Measurements from ENCODE around the gene MAZ. TPM values are rescaled to one million over a fixed set of nuclear protein-coding genes. Genes with fewer than 3 reads are reported as not detected.
"Not testable (repeated sequence)": the region's sequence is repeated elsewhere in the genome, so short reads cannot be mapped to it uniquely, and the experiment has no call there.

MAZ gene
- total RNA-seq, 1 donor from 2014 or later, result 358 TPM

GRCh38 chr16:29769507-29769906 is 36.8 kb upstream of the MAZ start:
- H3K27me3 Mint-ChIP-seq (ENCODE audit: low read depth), result peaks cover 7% of the 10 kb centered on the region
- DNase-seq (ENCODE audit: low spot score), result no peak
- no peaks in the 10 kb centered on the region for H3K9me3 Mint-ChIP-seq (ENCODE audit: low read depth)
- H3K4me3 Mint-ChIP-seq (ENCODE audit: unreplicated experiment), result no peak overlapping the region
- TF ChIP-seq, protein P1, sequence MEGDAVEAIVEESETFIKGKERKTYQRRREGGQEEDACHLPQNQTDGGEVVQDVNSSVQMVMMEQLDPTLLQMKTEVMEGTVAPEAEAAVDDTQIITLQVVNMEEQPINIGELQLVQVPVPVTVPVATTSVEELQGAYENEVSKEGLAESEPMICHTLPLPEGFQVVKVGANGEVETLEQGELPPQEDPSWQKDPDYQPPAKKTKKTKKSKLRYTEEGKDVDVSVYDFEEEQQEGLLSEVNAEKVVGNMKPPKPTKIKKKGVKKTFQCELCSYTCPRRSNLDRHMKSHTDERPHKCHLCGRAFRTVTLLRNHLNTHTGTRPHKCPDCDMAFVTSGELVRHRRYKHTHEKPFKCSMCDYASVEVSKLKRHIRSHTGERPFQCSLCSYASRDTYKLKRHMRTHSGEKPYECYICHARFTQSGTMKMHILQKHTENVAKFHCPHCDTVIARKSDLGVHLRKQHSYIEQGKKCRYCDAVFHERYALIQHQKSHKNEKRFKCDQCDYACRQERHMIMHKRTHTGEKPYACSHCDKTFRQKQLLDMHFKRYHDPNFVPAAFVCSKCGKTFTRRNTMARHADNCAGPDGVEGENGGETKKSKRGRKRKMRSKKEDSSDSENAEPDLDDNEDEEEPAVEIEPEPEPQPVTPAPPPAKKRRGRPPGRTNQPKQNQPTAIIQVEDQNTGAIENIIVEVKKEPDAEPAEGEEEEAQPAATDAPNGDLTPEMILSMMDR (IDR thresholded peaks at IDR 0.05), result no peak
- H3K27ac Mint-ChIP-seq (ENCODE audit: unreplicated experiment), result no peak overlapping the region
- H3K36me3 Mint-ChIP-seq (ENCODE audit: low read depth), result no peaks in the 10 kb centered on the region
- H3K4me1 Mint-ChIP-seq (ENCODE audit: low read depth), result no peaks in the 10 kb centered on the region

DNA sequence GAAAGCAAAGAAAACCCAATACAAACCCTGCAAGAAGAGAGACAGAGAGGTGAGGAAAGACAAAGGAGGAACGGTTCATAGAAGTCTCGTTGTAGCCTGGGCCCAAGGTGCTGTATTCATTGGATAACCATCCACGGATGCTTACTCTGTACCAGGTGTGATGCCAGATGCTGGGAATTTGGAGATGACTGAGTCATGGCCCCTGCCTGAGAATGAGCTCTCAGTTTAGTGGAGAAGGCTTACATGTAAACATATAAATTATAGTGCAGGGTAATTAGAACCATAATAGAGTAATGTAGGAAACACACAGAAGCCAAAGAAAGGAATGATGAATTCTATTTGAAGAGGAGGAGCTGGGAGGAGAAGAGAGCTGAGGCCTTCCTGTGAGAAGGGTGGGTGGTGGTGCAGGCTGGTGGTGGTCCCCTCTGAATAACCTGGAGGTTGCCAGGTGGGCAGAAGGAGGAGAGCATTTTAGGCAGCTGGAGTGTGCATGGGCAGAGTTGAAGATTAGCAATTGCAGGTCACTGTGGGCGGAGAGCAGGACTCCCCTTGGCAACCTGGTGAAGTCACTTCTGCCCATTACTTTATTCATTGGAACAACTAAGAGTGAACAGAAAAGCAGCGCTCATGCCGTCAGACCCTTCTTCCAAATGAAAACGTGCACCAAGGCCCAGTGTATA is 35.9 kb upstream of the MAZ start:
- no peaks in the 10 kb centered on the region for H3K9me3 Mint-ChIP-seq (ENCODE audit: low read depth)
- no peak overlapping the region for H3K4me3 Mint-ChIP-seq (ENCODE audit: unreplicated experiment)
- H3K27me3 Mint-ChIP-seq (ENCODE audit: low read depth), result peaks cover 4% of the 10 kb centered on the region
- no peak for DNase-seq (ENCODE audit: low spot score)
- no peaks in the 10 kb centered on the region for H3K36me3 Mint-ChIP-seq (ENCODE audit: low read depth)
- TF ChIP-seq, protein P1 (IDR thresholded peaks at IDR 0.05), result no peak
- no peak overlapping the region for H3K27ac Mint-ChIP-seq (ENCODE audit: unreplicated experiment)
- no peaks in the 10 kb centered on the region for H3K4me1 Mint-ChIP-seq (ENCODE audit: low read depth)

DNA sequence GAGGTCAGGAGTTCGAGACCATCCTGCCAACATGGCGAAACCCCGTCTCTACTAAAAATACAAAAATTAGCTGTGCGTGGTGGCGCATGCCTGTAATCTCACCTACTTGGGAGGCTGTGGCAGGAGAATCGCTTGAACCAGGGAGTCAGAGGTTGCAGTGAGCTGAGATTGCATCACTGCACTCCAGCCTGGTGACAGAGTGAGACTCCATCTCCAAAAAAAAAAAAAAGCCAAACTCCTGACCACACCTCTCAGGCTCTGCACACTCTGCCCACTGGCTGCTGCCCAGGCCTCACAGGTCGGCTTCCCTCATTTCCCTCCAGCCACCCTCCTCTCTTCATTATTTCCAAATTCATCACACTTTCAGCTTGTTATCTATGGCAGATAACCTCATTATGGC is 34.0 kb upstream of the MAZ start:
- H3K27me3 Mint-ChIP-seq (ENCODE audit: low read depth); DNase-seq (ENCODE audit: low spot score); H3K9me3 Mint-ChIP-seq (ENCODE audit: low read depth); H3K4me1 Mint-ChIP-seq (ENCODE audit: low read depth); H3K4me3 Mint-ChIP-seq (ENCODE audit: unreplicated experiment); H3K36me3 Mint-ChIP-seq (ENCODE audit: low read depth); H3K27ac Mint-ChIP-seq (ENCODE audit: unreplicated experiment): not testable (repeated sequence)

GRCh38 chr16:29774730-29775129 is 31.6 kb upstream of the MAZ start:
- peaks cover 4% of the 10 kb centered on the region for H3K27me3 Mint-ChIP-seq (ENCODE audit: low read depth)
- TF ChIP-seq, protein P1 (IDR thresholded peaks at IDR 0.05), result no peak
- no peak overlapping the region for H3K27ac Mint-ChIP-seq (ENCODE audit: unreplicated experiment)
- no peaks in the 10 kb centered on the region for H3K9me3 Mint-ChIP-seq (ENCODE audit: low read depth)
- no peak overlapping the region for H3K4me3 Mint-ChIP-seq (ENCODE audit: unreplicated experiment)
- no peak for DNase-seq (ENCODE audit: low spot score)
- no peaks in the 10 kb centered on the region for H3K36me3 Mint-ChIP-seq (ENCODE audit: low read depth)
- H3K4me1 Mint-ChIP-seq (ENCODE audit: low read depth), result no peaks in the 10 kb centered on the region

DNA sequence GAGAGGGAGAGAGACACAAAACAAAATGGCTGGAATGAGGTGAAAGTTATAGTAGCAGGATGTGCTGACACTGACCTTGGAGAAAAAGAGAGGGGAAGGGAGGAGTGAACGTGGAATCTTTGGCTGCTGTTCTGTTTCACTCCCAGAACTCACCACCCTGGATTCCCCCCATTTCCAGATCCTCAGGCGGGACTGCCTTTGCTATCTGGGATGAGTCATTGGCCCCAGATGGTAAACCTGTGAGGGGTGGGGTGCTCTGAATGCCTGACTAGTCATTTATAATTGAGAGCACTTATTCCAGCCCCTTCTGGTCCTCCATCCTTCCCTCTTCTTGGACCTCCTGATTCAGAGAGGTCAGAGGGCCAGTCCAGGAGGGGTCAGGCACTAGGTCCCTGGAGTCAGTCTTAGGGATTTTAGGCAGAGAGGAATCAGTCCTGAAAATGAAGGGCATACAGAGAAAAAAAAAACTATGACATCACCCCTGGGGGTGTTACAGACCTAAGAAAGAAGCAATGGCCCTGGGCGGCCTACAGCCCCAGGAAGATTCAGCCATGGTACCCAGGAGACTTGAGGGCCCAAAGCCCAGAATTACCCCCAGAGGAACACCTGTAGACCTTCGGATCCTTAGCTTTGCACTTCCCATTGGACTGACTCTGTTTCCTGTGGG is 30.5 kb upstream of the MAZ start:
- no peaks in the 10 kb centered on the region for H3K36me3 Mint-ChIP-seq (ENCODE audit: low read depth)
- peaks cover 5% of the 10 kb centered on the region for H3K27me3 Mint-ChIP-seq (ENCODE audit: low read depth)
- H3K27ac Mint-ChIP-seq (ENCODE audit: unreplicated experiment), result no peak overlapping the region
- no peak for DNase-seq (ENCODE audit: low spot score)
- no peak overlapping the region for H3K4me3 Mint-ChIP-seq (ENCODE audit: unreplicated experiment)
- TF ChIP-seq, protein P1 (IDR thresholded peaks at IDR 0.05), result no peak
- H3K4me1 Mint-ChIP-seq (ENCODE audit: low read depth), result no peaks in the 10 kb centered on the region
- H3K9me3 Mint-ChIP-seq (ENCODE audit: low read depth), result no peaks in the 10 kb centered on the region

All from chondrocyte (in vitro differentiated cells).